ENCODE measurements around the gene ZSWIM1. TPM values are rescaled to one million over a fixed set of nuclear protein-coding genes. Genes with fewer than 3 reads are reported as not detected.

Gene ZSWIM1
- total RNA-seq, 1 experiment from 2014 or later: 17.4 TPM

GRCh38 chr20:45918779-45919537 lies 37.9 kb downstream of the ZSWIM1 start:
- Mint-ChIP-seq H3K36me3 (no peaks in the 10 kb centered on the region), H3K27ac (no peak overlapping the region), H3K27me3 (ENCODE audit: low read depth) (0 out of 2 replicates have a peak, but pooled peaks cover 3% of the 10 kb centered on the region), H3K4me1 (peaks cover 7% of the 10 kb centered on the region; the same call in 1 of the 2 replicates), H3K9me3 (no peaks in the 10 kb centered on the region), H3K4me3 (no peak overlapping the region)
- TF ChIP-seq MAX (CRISPR knock-in tag; IDR thresholded peaks at IDR 0.05) (no peak), ZNF232 (CRISPR knock-in tag; IDR thresholded peaks at IDR 0.05) (no peak), CBFB (CRISPR knock-in tag; IDR thresholded peaks at IDR 0.05; ENCODE audit: low read depth) (no peak), ATF1 (CRISPR knock-in tag; IDR thresholded peaks at IDR 0.05) (no peak), ETV6 (CRISPR knock-in tag; IDR thresholded peaks at IDR 0.05) (no peak), SMAD4 (CRISPR knock-in tag; IDR thresholded peaks at IDR 0.05) (no peak), FOXP1 (CRISPR knock-in tag; IDR thresholded peaks at IDR 0.05; ENCODE audit: borderline replicate concordance) (no peak), ZNF281 (CRISPR knock-in tag; IDR thresholded peaks at IDR 0.05) (no peak), PRRX2 (CRISPR knock-in tag; IDR thresholded peaks at IDR 0.05) (no peak), NFYB (CRISPR knock-in tag; conservative IDR thresholded peaks at IDR 0.05; ENCODE audit: low read depth) (no peak), NR2C2 (CRISPR knock-in tag; IDR thresholded peaks at IDR 0.05) (no peak), RORB (CRISPR knock-in tag; IDR thresholded peaks at IDR 0.05) (no peak), EMX1 (CRISPR knock-in tag; IDR thresholded peaks at IDR 0.05) (no peak), ZSCAN18 (CRISPR knock-in tag; IDR thresholded peaks at IDR 0.05) (no peak), MLX (CRISPR knock-in tag; IDR thresholded peaks at IDR 0.05) (no peak), ZNF671 (CRISPR knock-in tag; IDR thresholded peaks at IDR 0.05) (no peak), STAT6 (CRISPR knock-in tag; conservative IDR thresholded peaks at IDR 0.05; ENCODE audit: low read depth) (no peak), JAZF1 (CRISPR knock-in tag; IDR thresholded peaks at IDR 0.05) (no peak), GRHL2 (CRISPR knock-in tag; IDR thresholded peaks at IDR 0.05; ENCODE audit: insufficient replicate concordance, severe bottlenecking) (no peak), ZBTB43 (CRISPR knock-in tag; IDR thresholded peaks at IDR 0.05) (no peak)
- no peak for ATAC-seq
- ChIA-PET CTCF (interaction anchor here (0.6 to 3.0 kb wide), 5 partner anchors 15 to 93 kb away, joined by 3 to 13 read pairs (median 6); no protein-coding TSS in a partner anchor), POLR2A (interaction anchor here (0.8 to 1.2 kb wide), 3 partner anchors 8 to 29 kb away, joined by 3 to 8 read pairs (median 3); partner anchors contain the start of gene PCIF1)
- DNase-seq (ENCODE audit: low spot score): no peak

Measured in WTC11 (cell line).